ENCODE data around the gene RBCK1. TPM values are rescaled to one million over a fixed set of nuclear protein-coding genes. Genes with fewer than 3 reads are reported as not detected.

RBCK1 gene
- polyA plus RNA-seq, 6 donors from 2014 or later, result 82.4 to 105 (median 91.1) TPM

GRCh38 chr20:407133-407952, 756 bp upstream of the RBCK1 start:
- H3K4me1 Mint-ChIP-seq, result peaks cover 35 to 45% (median 41%) of the 10 kb centered on the region in 3 donors

GRCh38 chr20:408843-409696, 971 bp downstream of the RBCK1 start:
- DNase-seq, result peak; percentile 18
- Mint-ChIP-seq H3K4me1 (peaks cover 30 to 51% (median 51%) of the 10 kb centered on the region in 3 donors), H3K27me3 (no peaks in the 10 kb centered on the region), H3K36me3 (peaks cover 0 to 24% of the 10 kb centered on the region in 2 donors), H3K4me3 (peak overlapping the region; percentile 85 to 95 (median 92)), H3K27ac (peak overlapping the region; percentile 72 to 97 (median 94)), H3K9me3 (no peaks in the 10 kb centered on the region)
- no peak for ATAC-seq (ENCODE audit: low read depth in 2 of 2)

More at GRCh38 chr20:407133-407952, 756 bp upstream of the RBCK1 start:
- Mint-ChIP-seq H3K9me3 (peaks cover 0 to 4% (median 0%) of the 10 kb centered on the region in 7 donors), H3K36me3 (peaks cover 0 to 14% of the 10 kb centered on the region in 2 donors), H3K4me3 (peak overlapping the region; percentile 87 to 98 (median 96)), H3K27me3 (no peaks in the 10 kb centered on the region), H3K27ac (peak overlapping the region; percentile 31 to 99 (median 94))
- DNase-seq, result peak; percentile 42
- ATAC-seq (ENCODE audit: low read depth in 2 of 2), result peak; percentile 32 to 53

- DNase-seq (no peak), ATAC-seq (ENCODE audit: low read depth in 2 of 2) (no peak)
- peaks cover 0 to 24% of the 10 kb centered on the region in 2 donors for H3K36me3 Mint-ChIP-seq
- no peaks in the 10 kb centered on the region for H3K27me3 Mint-ChIP-seq
- H3K9me3 Mint-ChIP-seq, result no peaks in the 10 kb centered on the region
- H3K4me1 Mint-ChIP-seq, result peaks cover 30 to 53% (median 52%) of the 10 kb centered on the region in 3 donors
- H3K4me3 Mint-ChIP-seq, result peak overlapping the region; percentile 85 to 95 (median 92)
- peak overlapping the region in 5 of 6 donors; percentile 71 to 95 (median 93) for H3K27ac Mint-ChIP-seq
Observed at GRCh38 chr20:409697-410559, 1.8 kb downstream of the RBCK1 start.

- no peaks in the 10 kb centered on the region for H3K9me3 Mint-ChIP-seq
- peak overlapping the region in 2 of 8 donors; percentile 12 to 19 for H3K4me3 Mint-ChIP-seq
- DNase-seq (no peak), ATAC-seq (ENCODE audit: low read depth in 2 of 2) (no peak)
- H3K27ac Mint-ChIP-seq, result peak overlapping the region in 1 of 6 donors; percentile 39
- H3K36me3 Mint-ChIP-seq, result peaks cover 0 to 24% of the 10 kb centered on the region in 2 donors
- peaks cover 32 to 61% (median 56%) of the 10 kb centered on the region in 3 donors for H3K4me1 Mint-ChIP-seq
- no peaks in the 10 kb centered on the region for H3K27me3 Mint-ChIP-seq
Observed at GRCh38 chr20:412081-412480, 4.0 kb downstream of the RBCK1 start.

GRCh38 chr20:414161-414560, 6.1 kb downstream of the RBCK1 start:
- Mint-ChIP-seq H3K9me3 (no peaks in the 10 kb centered on the region), H3K4me3 (no peak overlapping the region), H3K27ac (no peak overlapping the region), H3K36me3 (peaks cover 0 to 24% of the 10 kb centered on the region in 2 donors), H3K27me3 (no peaks in the 10 kb centered on the region), H3K4me1 (peaks cover 24 to 53% (median 48%) of the 10 kb centered on the region in 3 donors)
- ATAC-seq (ENCODE audit: low read depth in 2 of 2), result no peak
- no peak for DNase-seq

GRCh38 chr20:415820-416322, 7.8 kb downstream of the RBCK1 start:
- H3K36me3 Mint-ChIP-seq, result peaks cover 0 to 18% of the 10 kb centered on the region in 2 donors

GRCh38 chr20:416950-417800, 9.1 kb downstream of the RBCK1 start:
- DNase-seq (no peak), ATAC-seq (ENCODE audit: low read depth in 2 of 2) (no peak)
- H3K9me3 Mint-ChIP-seq, result no peaks in the 10 kb centered on the region
- peaks cover 10 to 12% of the 10 kb centered on the region in 2 donors for H3K36me3 Mint-ChIP-seq
- H3K27ac Mint-ChIP-seq, result peak overlapping the region in 3 of 6 donors; percentile 11 to 85 (median 73)
- H3K4me1 Mint-ChIP-seq, result peaks cover 13 to 32% (median 27%) of the 10 kb centered on the region in 3 donors
- H3K27me3 Mint-ChIP-seq, result no peaks in the 10 kb centered on the region
- H3K4me3 Mint-ChIP-seq, result no peak overlapping the region

More at GRCh38 chr20:415820-416322, 7.8 kb downstream of the RBCK1 start:
- Mint-ChIP-seq H3K4me3 (no peak overlapping the region), H3K9me3 (no peaks in the 10 kb centered on the region), H3K27me3 (no peaks in the 10 kb centered on the region), H3K4me1 (peaks cover 10 to 36% (median 32%) of the 10 kb centered on the region in 3 donors), H3K27ac (peak overlapping the region in 1 of 6 donors; percentile 21)
- ATAC-seq (ENCODE audit: low read depth in 2 of 2) (no peak), DNase-seq (no peak)

GRCh38 chr20:417801-418342, 9.8 kb downstream of the RBCK1 start:
- Mint-ChIP-seq H3K4me1 (peaks cover 13 to 28% (median 24%) of the 10 kb centered on the region in 3 donors), H3K4me3 (no peak overlapping the region), H3K27ac (no peak overlapping the region), H3K36me3 (peaks cover 6 to 16% of the 10 kb centered on the region in 2 donors), H3K9me3 (no peaks in the 10 kb centered on the region), H3K27me3 (no peaks in the 10 kb centered on the region)
- ATAC-seq (ENCODE audit: low read depth in 2 of 2), result no peak
- DNase-seq, result no peak

- no peaks in the 10 kb centered on the region for H3K27me3 Mint-ChIP-seq
- no peak overlapping the region for H3K27ac Mint-ChIP-seq
Observed at GRCh38 chr20:418858-419365, 10.8 kb downstream of the RBCK1 start.

GRCh38 chr20:419556-420165, 11.6 kb downstream of the RBCK1 start:
- DNase-seq, result no peak
- peak overlapping the region in 2 of 6 donors; percentile 39 to 86 for H3K27ac Mint-ChIP-seq
- no peak overlapping the region for H3K4me3 Mint-ChIP-seq
- H3K9me3 Mint-ChIP-seq, result no peaks in the 10 kb centered on the region
- H3K27me3 Mint-ChIP-seq, result no peaks in the 10 kb centered on the region
- H3K36me3 Mint-ChIP-seq, result peaks cover 0 to 25% of the 10 kb centered on the region in 2 donors
- H3K4me1 Mint-ChIP-seq, result peaks cover 13 to 17% (median 13%) of the 10 kb centered on the region in 3 donors
- peak; percentile 28 to 78 for ATAC-seq (ENCODE audit: low read depth in 2 of 2)

More at GRCh38 chr20:418858-419365, 10.8 kb downstream of the RBCK1 start:
- peaks cover 0 to 18% of the 10 kb centered on the region in 2 donors for H3K36me3 Mint-ChIP-seq
- no peak overlapping the region for H3K4me3 Mint-ChIP-seq
- H3K4me1 Mint-ChIP-seq, result peaks cover 13 to 20% (median 16%) of the 10 kb centered on the region in 3 donors
- DNase-seq, result no peak
- no peaks in the 10 kb centered on the region for H3K9me3 Mint-ChIP-seq
- ATAC-seq (ENCODE audit: low read depth in 2 of 2), result no peak

GRCh38 chr20:420166-420620, 12.1 kb downstream of the RBCK1 start:
- peaks cover 13 to 16% (median 13%) of the 10 kb centered on the region in 3 donors for H3K4me1 Mint-ChIP-seq
- no peak overlapping the region for H3K4me3 Mint-ChIP-seq
- DNase-seq, result no peak
- ATAC-seq (ENCODE audit: low read depth in 2 of 2), result no peak
- no peaks in the 10 kb centered on the region for H3K27me3 Mint-ChIP-seq
- peaks cover 0 to 26% of the 10 kb centered on the region in 2 donors for H3K36me3 Mint-ChIP-seq
- H3K27ac Mint-ChIP-seq, result peak overlapping the region in 3 of 6 donors; percentile 21 to 86 (median 39)
- H3K9me3 Mint-ChIP-seq, result no peaks in the 10 kb centered on the region

All from naive B cell (primary cell).